NCI-H446 (cell line): ENCODE data around the gene ANOS1.

Experiments used
- DNase-seq, 2 experiments: peaks; one replicate each; lab custom pipeline; 2025; lab: John Stamatoyannopoulos, UW

ANOS1 gene

DNA sequence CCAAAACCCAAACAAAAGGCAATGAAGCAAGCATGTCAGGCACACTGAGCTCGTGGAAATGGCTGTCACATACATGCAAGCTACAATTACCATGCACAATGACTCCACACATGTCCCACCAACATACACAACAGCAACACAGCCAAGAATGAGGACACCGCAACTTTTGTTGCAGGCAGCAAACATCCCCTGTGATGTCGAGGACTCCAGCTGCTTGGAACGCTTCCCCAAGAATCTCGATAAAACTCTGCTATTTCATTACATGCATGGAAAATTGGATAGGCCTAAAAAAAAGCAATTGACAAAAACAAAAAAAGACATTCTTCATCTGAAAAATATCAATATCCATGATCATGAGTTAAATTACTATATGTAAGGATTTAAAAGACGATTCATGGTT is 11.8 kb downstream of the ANOS1 start:
- no peak for DNase-seq

DNA sequence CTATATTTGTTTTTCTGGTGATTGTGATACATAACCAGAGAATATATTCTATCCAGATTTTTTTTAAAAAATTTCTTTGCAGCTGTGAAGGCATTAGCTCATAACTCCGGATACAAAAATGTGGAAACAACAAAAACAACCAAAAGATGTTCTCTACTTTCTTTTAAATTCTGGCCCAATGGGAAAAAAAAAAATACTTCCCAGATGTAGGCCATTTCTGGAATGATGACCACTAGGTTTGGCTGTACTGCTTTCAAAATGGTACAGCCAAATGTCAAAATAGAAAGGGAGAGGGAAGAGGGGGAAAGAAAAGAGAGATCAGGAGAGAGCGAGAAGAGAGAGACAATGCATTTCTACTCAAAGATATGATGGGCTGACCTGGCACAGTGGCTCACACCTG is 14.6 kb downstream of the ANOS1 start:
- DNase-seq: no peak

DNA sequence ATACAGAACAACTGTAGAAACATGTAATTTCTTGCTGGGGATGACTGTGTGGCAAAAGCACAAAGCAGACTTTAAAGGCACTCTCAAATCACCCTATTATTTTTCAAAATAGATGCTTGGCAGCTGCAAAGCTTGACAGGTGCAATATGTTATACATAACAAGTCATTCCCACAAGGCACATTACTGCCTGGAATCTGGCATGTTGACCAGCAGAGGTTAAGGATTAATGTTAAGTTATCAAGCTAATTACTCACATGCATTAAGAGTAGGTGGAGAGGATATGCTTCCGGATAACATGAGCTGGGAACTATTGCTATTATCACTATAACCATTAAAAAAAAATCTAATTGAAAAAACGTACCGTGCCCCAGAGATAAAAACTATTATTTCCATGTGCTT is 17.8 kb downstream of the ANOS1 start:
- no peak for DNase-seq

DNA sequence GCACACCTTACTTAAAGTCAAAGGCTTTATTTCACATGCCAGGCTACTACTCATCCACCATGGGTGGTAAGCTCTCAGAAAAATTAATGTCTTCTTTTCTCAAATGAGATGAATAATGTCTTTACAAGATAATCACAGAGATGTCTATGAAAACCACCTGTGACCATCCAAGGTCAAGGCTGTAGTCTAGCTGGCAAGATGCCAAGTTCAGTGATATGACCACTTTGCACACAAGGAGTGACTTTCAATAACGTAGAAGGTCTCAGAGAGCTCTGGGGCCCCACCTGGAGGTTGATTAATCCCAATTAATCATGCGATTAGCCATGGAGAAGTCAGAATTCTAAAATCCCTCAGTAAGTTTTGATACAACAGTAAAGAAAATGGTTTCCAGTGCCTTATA is 20.5 kb downstream of the ANOS1 start:
- no peak for DNase-seq

DNA sequence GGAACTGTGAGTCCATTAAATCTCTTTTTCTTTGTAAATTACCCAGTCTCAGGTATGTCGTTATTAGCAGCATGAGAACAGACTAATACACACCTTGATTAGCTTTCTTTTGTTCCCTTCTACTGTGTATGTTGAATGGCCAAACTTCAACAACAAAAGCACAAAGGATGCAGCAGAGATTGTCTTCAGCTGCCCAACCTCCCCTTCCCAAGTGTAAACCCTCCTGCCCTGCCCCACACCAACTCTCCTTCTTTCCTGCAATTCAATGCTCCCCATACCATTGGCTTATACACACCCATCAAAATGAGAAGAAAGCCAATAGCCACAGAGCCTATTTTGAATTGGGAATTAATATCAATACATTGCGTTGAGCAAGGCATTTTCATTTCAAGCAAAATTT is 27.8 kb downstream of the ANOS1 start:
- DNase-seq: no peak

DNA sequence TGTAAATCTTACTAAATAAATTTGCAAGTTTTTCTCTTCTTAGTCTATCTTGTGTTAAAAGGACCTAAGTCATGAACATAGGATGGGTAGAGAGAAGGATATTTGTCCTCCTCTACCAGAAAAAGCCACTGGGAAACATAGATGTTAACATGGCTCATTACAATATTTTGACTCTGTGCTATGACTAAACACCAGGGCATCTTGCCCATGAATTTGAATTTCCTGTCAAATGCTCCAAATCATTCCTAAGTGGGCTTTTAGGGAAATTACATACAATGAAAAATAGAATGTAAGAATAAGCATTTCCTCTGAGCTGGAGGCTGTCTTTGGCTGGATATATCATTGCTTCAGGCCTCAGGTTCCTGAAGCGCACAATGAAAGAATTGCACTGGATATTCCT is 39.1 kb downstream of the ANOS1 start:
- no peak for DNase-seq

DNA sequence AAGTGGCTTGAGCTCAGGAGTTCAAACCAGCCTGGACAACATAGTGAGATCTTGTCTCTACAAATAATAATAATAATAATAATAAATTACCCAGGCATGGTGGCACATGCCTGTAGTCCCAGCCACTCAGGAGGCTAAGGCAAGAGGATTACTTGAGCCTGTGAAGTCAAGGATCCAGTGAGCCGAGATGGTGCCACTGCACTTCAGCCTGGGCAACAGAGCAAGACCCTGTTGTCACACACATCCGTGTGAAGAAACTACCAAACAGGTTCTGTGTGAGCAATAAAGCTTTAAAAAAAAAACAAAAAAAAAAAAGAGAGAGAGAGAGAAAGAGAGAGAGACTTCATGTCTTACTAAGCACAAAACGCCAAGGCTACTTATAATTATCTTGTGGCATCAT is 42.5 kb downstream of the ANOS1 start:
- DNase-seq: no peak

DNA sequence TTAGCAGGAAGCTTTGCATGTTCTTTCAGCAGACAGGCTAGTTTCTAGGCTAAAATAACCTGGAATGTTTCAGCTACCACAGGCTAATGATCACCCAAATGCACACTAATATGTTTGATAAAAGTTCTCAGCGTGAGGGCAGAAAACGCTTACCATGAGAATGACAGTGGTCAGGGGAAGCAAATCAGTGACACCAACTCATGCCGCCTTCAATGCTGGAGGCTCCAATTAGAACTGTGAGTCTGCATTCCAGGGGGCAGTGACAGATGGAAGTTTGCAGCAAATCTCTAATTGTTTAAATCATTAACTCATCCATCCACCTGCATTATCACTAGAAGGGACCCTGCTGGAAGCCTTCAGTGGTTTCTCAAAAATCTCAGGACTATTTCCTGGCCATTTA is 43.2 kb downstream of the ANOS1 start:
- no peak for DNase-seq

DNA sequence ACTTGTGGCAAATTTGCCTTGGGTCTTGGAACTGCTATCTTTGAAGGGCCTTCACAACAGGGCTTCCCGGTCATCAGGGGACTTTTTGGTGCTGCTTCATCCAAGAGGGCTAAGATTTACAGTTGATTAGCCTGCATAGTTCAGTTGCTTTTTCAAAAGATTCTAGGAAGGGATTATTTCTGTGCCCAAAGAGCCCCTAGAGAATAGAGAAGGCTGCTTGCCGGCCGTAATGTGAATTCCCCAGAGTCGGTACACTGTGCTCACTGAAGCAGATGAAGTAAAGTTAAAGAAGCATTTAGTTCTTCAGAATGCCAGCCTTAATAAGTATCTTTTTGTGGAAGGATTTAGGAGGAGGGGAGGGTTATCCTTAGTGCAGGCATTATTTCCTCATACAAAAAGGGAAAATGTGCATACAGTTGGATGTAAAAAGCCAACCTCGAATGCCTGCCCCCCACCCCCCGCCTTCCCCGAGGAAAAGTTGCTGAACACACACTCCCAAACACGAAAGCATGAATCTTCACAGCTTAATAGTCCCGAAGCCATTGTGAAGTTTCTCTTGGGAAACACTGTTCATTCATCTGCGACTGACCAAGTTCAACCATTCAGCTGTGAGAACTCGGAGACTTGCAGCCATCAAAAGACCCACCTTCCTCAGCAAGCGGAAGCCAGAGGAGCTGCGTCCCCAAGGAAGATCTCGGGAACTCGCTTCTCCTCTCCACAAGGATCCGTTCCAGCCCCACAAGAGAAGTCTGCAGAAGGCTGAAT is 47.6 kb downstream of the ANOS1 start:
- DNase-seq: no peak

DNA sequence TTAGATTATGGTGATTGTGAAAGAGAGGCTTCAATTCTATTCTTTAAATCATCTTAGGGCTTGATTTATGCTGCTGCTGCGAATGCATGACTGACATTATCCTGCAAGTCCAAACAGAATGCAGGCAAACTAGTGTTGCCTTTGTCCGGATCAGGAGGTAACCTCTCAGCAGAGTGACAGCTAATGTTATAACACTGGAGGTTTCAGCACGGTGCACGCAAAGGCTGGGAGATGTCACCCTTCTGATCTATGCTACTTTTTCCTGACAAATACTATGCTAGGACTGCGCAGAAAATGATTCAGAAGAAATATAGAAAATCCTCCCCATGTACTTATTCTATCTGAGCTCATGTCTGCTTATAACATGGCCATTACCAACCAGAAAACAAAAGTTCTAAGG is 48.2 kb downstream of the ANOS1 start:
- DNase-seq: no peak

DNA sequence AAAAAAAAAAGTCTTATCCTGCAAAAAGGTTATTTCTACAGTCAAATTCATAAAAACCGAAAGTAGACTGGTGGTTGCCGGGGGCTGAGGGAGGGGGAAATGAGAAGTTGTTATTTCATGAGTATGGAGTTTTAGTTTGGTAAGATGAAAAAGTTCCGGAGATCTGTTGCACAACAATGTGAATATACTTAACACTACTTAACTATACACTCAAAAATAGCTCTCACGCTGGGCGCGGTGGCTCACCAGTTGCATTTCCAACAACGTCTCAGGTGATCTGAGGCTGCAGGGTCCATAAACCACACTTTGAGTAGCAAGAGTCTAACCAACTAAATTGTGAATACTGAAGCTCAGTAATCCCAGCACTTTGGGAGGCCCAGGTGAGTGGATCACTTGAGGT is 52.4 kb downstream of the ANOS1 start:
- no peak for DNase-seq

DNA sequence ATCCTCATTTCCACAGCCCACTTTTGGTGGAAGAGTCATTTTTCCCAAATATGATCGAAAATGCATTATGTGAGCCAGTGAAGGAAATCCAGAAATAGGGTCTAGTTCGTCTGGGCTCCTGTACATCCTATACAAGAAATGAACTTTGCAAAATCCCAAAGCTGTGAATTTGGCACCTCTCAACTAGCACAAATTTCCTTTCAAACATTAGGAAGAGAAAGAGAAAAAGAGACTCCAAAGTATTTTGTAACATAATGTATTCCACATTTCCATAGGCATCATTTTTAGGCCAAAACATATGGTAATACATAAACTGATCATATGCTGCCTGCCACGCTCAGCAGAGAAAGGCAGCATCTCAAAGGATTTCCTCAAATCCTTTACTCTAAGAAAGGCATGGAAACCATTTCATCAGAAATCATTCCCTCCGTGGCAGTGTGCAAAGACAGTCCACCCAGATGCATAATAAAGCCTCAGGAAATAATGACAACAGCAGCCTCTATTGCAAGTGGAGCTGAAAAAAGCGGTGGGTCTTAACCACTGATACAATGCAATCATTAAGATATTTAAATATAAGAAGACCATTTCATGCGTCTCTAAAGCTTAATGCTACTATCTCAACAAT is 56.8 kb downstream of the ANOS1 start:
- DNase-seq: no peak

DNA sequence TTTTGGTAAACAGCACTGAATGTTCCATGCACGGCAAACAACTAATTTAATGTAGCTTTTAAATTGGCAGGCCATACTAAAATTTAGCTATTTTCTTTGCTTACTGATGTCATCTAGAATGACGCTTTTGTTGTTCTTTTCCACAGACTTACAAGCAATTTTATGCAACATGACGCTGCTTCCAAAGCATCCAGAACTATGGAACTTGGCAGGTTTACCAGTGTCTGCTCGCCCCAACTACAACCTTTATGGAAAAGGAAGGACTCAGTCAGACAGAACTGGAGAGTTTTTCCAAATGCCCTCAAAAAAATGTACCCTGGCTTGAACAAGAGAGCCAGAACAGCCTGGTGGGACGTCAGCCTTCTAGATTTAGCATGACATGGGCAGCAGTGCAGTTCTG is 58.7 kb downstream of the ANOS1 start:
- DNase-seq: no peak

DNA sequence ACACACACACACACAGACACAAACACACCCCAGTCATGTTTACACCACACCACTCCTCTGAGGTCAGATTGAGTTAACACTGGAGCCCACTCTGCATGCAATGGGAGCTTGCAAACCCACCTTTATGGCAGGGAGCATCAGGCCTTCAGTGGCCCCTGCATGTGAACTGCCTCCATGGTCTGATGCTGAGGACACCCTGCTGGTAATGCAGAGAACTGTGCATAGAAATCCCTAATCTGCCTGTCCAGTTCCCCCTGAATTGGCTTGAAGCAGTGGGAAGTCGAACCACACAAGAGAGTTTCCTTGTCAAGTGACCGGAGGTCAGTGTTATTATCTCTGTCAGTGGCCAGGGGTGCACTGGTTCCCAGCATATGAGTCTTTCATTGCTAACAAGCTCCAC is 59.8 kb downstream of the ANOS1 start:
- DNase-seq: no peak

DNA sequence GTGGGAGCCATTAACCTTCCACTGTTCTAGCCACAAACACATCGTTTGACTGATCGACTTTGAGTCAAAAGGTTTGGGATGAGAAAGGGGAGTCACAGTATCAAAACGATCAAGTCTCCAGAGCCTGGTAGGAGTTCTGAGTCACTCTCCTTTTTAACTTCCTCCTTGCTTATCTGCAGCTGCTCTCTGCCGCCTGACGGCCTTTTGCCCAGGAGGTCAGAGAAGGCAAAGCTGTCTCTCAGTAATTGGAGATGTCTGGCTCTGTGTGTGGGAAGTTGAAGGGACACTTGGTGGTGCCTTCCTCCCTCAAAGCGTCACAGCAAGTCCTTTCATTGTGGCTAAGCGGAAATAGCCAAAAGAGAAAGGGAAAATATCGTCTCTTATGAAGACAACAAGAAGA is 63.1 kb downstream of the ANOS1 start:
- DNase-seq: no peak

DNA sequence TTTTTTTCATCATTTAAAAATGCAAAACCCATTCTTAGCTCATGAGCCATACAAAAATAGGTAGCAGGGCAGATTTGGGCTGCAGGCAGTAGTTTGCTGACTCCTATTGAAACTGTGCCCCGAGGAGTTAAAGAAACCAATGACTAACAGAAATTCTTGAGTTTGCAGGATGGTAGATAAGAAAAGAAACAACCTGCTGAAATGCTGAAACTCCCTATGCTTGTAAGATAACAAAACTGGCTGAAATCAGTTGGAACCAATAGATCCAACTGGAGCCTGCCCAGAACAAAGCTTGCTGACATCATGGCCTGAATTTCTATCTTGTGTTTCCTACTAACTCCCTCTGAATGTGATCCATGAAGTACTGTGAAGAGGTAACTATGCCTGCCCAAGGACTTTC is 68.6 kb downstream of the ANOS1 start:
- no peak for DNase-seq

DNA sequence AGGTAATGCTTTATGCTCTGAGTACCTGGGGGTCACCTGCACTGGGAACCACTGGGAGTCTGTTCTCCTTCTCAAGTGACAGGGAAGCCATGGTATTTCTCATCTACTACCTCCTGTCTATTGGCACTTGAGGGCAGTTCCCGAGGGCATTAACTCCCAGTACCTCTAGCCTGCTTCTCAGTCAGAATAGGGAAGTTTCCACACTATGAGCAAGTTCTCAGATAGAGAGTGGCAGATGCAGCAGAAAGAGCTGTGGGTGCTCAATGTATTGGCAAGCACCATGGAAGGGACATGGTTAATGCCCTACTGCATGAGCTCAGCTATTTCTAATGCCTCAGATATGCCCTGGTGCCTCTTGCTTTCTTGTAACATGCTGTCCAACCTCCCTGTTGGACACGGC is 74.1 kb downstream of the ANOS1 start:
- DNase-seq: no peak

DNA sequence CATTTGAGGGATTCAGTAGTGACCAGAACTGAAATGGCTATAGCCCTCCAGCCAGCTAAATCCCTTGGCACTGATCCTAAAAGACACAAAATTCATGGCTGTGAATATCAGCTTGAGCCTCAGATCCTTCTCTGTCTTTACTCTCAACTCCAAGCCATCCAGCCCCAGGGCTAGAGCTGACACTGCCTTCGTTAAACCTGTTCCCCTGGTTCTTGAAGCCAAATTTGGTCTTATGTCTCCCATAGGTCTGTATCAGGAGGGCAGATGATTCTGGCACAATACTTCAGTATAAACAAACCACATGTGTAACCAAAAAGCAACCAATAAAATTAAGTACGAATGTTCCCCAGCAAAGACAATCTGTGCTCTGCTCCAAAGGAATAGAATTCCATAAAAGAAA is 78.0 kb downstream of the ANOS1 start:
- no peak for DNase-seq

DNA sequence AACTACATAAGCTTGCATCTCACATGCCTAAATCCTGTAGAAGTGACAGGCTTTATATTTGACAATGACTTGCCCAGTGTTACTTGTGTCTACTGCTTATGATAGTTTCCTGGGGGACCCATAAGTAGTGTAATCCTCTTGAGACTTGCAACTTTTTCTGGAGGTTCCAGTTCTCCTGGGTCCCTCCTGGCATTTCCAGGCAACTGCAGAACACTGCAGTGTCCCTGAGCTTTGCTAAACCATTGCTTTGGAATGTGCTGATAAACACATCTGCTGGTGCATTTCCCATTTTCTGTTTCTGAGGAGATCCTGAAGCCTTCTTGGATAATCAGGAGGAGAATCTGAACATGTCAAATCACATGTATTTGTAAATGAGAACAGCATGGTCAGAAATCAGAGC is 82.0 kb downstream of the ANOS1 start:
- no peak for DNase-seq

DNA sequence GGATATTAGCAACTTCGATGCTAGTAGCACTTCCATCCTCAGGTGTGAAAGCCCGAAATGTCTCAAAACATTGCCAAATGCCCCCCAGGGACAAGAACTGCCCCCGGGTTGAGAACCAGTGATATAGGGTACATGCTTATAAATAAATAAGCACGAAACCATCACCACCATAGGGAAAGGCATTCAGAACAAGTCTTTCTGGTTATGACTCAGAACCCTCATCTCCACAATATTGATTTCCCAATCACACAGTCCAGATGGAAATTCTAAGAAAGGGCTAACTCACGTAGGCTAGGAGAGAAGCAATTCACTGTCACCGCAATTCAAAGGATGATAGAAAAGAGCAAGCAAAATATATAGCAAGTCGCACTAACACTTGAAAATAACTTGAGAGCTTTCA is 84.8 kb downstream of the ANOS1 start:
- DNase-seq: no peak

DNA sequence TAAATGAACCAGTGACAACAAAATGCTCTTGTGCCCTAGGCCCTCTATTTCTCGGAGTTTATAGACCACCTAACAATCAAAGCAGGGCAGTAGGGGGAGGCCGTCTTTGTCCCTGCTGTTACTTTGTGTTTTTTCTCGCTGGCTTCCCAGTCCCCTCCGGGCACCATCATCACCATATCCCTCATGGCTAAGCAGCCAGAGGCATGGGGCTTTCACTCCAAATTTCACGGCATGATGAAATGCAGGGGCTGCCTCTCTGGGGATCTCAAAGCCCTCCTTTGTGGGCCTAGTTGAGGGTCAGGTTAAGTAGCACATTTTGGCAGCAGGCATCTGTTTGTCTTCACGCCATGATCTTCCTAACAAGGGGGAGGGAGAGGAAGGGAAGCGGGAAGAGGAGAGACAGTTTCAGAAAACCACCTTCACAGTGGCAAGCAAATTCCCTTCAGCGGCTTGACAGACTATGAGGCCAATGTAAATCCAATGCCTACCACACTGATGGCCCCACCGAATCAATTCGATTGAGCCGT is 91.9 kb downstream of the ANOS1 start:
- no peak for DNase-seq

DNA sequence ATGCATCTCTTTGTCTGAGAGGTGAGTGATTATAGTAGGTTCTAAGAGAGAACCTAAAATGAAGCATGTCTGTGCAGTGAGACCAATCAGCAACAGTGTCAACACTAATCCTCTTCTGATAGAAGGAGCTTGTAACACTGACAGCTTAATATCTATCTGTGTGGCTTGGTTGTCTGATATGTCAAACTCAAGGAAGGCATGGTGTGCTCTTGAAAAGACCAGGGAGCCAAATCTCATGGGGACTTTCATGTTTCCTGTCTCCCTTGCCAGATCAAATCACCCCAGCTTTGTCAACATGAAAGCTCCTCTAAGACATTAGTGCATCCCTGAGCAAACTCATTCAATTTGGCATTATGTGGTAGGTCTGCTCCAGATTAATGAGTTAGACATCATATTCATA is 95.4 kb downstream of the ANOS1 start:
- DNase-seq: no peak

DNA sequence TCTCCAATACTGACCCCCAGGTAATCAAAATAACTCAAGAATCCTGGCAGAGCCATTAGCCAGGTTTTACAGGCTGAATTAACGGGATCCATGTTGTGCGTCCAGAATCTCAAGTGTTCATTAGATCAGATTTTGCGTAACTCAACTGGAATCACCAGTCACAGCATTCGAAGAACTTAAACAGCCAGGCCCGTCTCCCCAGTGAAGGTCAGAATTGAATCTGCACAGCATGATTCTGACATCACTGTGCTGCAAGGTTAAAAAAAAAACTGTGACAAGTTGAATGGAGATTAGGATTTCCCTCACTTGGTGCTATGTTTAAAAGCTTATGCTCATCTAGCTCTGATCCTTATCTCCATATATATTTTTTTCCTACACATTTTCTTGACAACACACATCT is 96.1 kb downstream of the ANOS1 start:
- no peak for DNase-seq

DNA sequence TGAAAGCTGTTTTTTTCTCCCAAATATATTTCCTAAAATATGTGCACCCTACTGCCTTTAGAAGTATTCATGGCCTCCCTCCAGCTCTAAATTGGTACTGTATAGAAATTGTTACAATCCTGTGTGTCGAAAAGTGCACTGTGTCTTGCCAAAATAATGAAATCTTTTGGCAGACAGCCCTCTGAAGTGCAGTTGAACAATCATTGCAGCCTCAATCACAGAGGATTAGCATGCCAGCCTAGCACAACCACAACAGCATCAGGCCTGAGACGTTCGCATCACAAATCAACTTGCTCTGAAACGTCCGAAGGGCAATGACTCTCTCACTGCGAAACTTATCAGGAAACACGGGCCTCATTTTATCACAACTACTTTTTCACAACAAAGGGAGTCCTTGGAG is 99.0 kb downstream of the ANOS1 start:
- no peak for DNase-seq
